Nephron progenitor cell (in vitro differentiated cells): ENCODE results near the gene MAEA.

ENCODE experiments used
- DNase-seq: peaks from one replicate; pipeline ENCODE4 v3.0.0; 2021
- H3K27ac Mint-ChIP-seq: 2 replicates; pipeline ENCODE4 v1.8.0; 2021; ENCODE audit warnings: mild to moderate bottlenecking, moderate library complexity, mixed read lengths
- H3K27me3 Mint-ChIP-seq: 2 replicates; pipeline ENCODE4 v1.8.0; 2021; ENCODE audit warnings: mild to moderate bottlenecking, low read depth, mixed read lengths; ENCODE audit not compliant: poor library complexity
- H3K36me3 Mint-ChIP-seq: 2 replicates; pipeline ENCODE4 v1.8.0; 2021; ENCODE audit warnings: low read depth, mixed read lengths
- H3K4me1 Mint-ChIP-seq: 2 replicates; pipeline ENCODE4 v1.8.0; 2021; ENCODE audit warnings: mixed read lengths
- H3K4me3 Mint-ChIP-seq: 2 replicates; pipeline ENCODE4 v1.8.0; 2021; ENCODE audit warnings: mild to moderate bottlenecking, moderate library complexity, mixed read lengths
- H3K9me3 Mint-ChIP-seq: 2 replicates; pipeline ENCODE4 v1.8.0; 2021; ENCODE audit warnings: mild to moderate bottlenecking, moderate library complexity, mixed read lengths
- CTCF ChIP-seq: fragments of 200-600 bp; sonication (generic); IDR thresholded peaks from 2 replicates; pipeline ENCODE4 v1.5.0; 2021; ENCODE audit warnings: antibody characterized with exemption

MAEA gene

GRCh38 chr4:1374706-1375045, 85.0 kb downstream of the MAEA start:
- peaks cover 4% of the 10 kb centered on the region for H3K27me3 Mint-ChIP-seq
- H3K9me3 Mint-ChIP-seq: peaks cover 15% of the 10 kb centered on the region
- H3K36me3 Mint-ChIP-seq: peaks cover 34% of the 10 kb centered on the region
- no peak for TF ChIP-seq CTCF
- no peak overlapping the region for H3K4me3 Mint-ChIP-seq
- no peak for DNase-seq
- peaks cover 14% of the 10 kb centered on the region for H3K4me1 Mint-ChIP-seq
- no peak overlapping the region for H3K27ac Mint-ChIP-seq

GRCh38 chr4:1375051-1375721, 85.5 kb downstream of the MAEA start:
- TF ChIP-seq CTCF: no peak
- Mint-ChIP-seq H3K4me3 (no peak overlapping the region), H3K27ac (no peak overlapping the region), H3K36me3 (peaks cover 34% of the 10 kb centered on the region), H3K27me3 (peaks cover 4% of the 10 kb centered on the region), H3K4me1 (peaks cover 9% of the 10 kb centered on the region), H3K9me3 (peaks cover 15% of the 10 kb centered on the region)
- no peak for DNase-seq

GRCh38 chr4:1375761-1376322, 86.2 kb downstream of the MAEA start:
- H3K36me3 Mint-ChIP-seq: peaks cover 33% of the 10 kb centered on the region
- H3K9me3 Mint-ChIP-seq: peaks cover 15% of the 10 kb centered on the region
- DNase-seq: no peak
- no peak overlapping the region for H3K4me3 Mint-ChIP-seq
- H3K4me1 Mint-ChIP-seq: peaks cover 6% of the 10 kb centered on the region
- peaks cover 4% of the 10 kb centered on the region for H3K27me3 Mint-ChIP-seq
- no peak overlapping the region for H3K27ac Mint-ChIP-seq
- no peak for TF ChIP-seq CTCF

GRCh38 chr4:1376391-1376840, 86.7 kb downstream of the MAEA start:
- TF ChIP-seq CTCF: no peak

GRCh38 chr4:1376841-1377605, 87.3 kb downstream of the MAEA start:
- Mint-ChIP-seq H3K4me3 (no peak overlapping the region), H3K27ac (no peak overlapping the region), H3K4me1 (no peaks in the 10 kb centered on the region), H3K9me3 (peaks cover 15% of the 10 kb centered on the region), H3K27me3 (peaks cover 4% of the 10 kb centered on the region), H3K36me3 (peaks cover 21% of the 10 kb centered on the region)
- no peak for DNase-seq
- TF ChIP-seq CTCF: no peak

More at GRCh38 chr4:1376391-1376840, 86.7 kb downstream of the MAEA start:
- peaks cover 15% of the 10 kb centered on the region for H3K9me3 Mint-ChIP-seq
- H3K36me3 Mint-ChIP-seq: peaks cover 28% of the 10 kb centered on the region
- H3K27me3 Mint-ChIP-seq: peaks cover 4% of the 10 kb centered on the region
- DNase-seq: no peak
- no peak overlapping the region for H3K4me3 Mint-ChIP-seq
- peaks cover under 1% of the 10 kb centered on the region for H3K4me1 Mint-ChIP-seq
- H3K27ac Mint-ChIP-seq: no peak overlapping the region
